ENCODE results near the gene MCC.

DNA sequence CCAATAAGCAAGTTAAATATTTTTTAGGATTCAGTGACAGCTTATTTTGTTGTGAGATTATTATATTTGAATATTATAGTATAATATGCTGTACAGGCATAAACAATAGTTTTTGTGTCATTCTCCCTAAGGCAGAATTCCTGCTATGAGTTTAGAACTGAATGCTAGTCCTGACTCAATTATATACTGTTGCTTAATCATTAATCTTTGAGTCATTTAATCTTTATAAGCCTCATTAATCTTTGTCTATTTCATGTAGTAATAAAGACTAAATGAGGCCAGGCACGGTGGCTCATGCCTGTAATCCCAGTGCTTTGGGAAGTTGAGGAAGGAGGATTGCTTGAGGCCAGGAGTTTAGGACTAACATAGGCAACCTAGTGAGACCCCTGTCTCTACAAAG, 515.2 kb downstream of the MCC start:
- TF ChIP-seq, protein P1, sequence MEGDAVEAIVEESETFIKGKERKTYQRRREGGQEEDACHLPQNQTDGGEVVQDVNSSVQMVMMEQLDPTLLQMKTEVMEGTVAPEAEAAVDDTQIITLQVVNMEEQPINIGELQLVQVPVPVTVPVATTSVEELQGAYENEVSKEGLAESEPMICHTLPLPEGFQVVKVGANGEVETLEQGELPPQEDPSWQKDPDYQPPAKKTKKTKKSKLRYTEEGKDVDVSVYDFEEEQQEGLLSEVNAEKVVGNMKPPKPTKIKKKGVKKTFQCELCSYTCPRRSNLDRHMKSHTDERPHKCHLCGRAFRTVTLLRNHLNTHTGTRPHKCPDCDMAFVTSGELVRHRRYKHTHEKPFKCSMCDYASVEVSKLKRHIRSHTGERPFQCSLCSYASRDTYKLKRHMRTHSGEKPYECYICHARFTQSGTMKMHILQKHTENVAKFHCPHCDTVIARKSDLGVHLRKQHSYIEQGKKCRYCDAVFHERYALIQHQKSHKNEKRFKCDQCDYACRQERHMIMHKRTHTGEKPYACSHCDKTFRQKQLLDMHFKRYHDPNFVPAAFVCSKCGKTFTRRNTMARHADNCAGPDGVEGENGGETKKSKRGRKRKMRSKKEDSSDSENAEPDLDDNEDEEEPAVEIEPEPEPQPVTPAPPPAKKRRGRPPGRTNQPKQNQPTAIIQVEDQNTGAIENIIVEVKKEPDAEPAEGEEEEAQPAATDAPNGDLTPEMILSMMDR (IDR thresholded peaks at IDR 0.05), result no peak
- TF ChIP-seq POLR2A (IDR thresholded peaks at IDR 0.05; ENCODE audit: low read depth) (no peak), EP300 (IDR thresholded peaks at IDR 0.05) (no peak), POLR2AphosphoS5 (IDR thresholded peaks at IDR 0.05) (no peak)
